NCI-H1694 treated with DMSO at 0.1 percent for 48 hours (cell line): Measurements from ENCODE around the gene ETS2.
"Not testable (repeated sequence)": the region's sequence is repeated elsewhere in the genome, so short reads cannot be mapped to it uniquely, and the experiment has no call there.

Source experiments
- DNase-seq: peaks from one replicate; lab custom pipeline; 2025; lab: John Stamatoyannopoulos, UW

Gene ETS2

DNA sequence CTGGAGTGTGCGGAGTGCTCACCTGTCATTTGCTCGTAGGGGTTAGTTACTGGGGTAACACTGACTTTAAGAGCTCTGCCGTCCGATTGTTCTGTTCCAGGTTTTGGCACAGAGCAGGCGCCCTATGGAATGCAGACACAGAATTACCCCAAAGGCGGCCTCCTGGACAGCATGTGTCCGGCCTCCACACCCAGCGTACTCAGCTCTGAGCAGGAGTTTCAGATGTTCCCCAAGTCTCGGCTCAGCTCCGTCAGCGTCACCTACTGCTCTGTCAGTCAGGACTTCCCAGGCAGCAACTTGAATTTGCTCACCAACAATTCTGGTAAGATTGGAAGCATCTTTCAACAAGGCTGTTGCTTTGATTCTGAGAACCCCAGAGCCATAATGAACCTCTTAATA, 12.6 kb downstream of the ETS2 start:
- no peak for DNase-seq

DNA sequence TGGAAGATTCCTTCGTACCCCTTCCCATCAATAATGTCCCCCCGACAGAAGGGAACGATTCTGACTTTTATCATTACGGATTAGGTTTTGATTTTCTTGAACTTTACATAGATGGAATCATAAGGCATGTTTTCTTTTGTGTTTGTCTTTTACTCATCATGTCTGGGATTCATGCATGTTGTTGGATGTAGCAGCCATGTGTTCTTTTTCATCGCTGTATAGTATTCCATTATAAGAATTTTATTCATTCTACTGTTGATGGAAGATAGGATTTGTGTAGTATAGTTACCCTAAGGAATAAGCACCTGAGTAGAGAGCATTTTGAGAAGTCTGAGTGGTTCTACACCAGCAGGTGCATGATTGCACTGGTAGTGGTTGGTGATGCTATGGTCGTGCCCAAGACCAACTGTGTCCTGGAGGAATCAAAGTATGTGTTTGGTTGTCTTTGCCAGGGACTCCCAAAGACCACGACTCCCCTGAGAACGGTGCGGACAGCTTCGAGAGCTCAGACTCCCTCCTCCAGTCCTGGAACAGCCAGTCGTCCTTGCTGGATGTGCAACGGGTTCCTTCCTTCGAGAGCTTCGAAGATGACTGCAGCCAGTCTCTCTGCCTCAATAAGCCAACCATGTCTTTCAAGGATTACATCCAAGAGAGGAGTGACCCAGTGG, 13.5 kb downstream of the ETS2 start:
- DNase-seq, result no peak

DNA sequence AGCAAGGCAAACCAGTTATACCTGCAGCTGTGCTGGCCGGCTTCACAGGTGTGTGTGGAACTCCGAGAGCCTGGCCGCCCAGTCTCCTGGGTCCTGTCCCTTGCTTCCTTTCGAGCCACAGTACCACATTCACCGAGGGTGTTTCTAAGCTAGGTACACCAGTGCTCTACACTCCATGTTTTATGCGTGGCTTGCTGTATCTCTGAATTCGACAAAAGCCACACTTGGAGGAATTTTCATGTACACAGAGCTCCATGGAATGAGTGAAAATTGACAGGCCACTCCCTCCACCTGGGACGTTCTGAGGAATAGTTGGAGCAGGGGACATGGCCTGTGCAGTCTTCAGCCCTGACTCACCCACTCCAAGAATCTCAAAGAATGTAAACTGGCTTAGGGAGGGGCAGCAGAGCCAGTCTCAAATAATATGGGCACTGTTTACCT, 14.0 kb downstream of the ETS2 start:
- DNase-seq, result no peak

DNA sequence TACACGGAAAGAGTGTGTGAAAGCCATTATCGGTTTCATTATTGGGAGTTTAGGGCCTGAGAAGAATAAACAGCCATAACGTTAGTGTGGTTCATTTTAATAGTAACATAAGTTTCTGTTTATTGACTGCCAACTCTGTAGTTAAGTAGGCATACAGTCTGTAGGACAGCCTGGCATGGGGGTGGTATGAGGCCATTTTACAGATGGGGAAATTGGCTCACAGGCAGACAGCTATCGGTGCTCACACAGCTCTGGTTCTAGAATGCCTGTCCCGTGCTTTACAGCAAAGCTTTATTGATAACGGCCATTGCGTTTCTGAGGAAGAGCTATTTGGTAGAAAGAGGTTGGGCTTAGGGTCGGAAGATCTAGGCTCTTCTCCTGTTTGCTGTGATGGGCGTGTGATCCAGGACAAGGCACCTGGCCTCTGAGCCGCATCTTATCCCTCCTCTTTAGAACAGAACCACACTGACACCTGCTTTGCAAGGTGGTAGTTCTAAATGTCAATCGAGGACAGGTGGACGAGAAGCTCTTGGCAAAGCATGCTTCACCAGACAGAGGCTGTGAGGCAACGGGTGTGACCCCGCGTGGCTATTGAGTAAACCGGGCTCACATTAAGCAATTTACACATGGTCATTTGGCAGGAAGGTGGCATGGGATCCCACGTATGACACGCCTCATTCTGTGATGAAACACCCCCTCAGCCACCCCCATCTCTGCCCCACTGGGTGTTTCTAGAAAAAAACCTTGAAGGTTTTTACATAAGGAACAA, 14.9 kb downstream of the ETS2 start:
- no peak for DNase-seq

DNA sequence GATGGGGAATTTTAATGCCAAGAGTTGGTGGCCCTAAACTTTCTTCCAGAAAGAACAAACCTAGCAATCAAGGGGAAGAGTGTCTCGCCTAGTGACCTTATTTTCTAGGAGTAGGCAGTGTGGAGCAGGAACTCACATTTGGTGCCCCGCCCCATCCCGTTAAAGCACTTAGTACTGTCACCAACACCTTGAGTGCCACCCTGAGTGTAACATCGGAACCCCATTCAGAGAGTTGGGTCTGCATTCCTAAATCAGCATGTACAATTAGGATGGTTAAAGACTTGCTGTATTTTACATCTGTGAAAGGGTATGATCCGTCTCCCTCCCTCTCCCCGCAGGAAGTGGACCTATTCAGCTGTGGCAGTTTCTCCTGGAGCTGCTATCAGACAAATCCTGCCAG, 15.5 kb downstream of the ETS2 start:
- no peak for DNase-seq

DNA sequence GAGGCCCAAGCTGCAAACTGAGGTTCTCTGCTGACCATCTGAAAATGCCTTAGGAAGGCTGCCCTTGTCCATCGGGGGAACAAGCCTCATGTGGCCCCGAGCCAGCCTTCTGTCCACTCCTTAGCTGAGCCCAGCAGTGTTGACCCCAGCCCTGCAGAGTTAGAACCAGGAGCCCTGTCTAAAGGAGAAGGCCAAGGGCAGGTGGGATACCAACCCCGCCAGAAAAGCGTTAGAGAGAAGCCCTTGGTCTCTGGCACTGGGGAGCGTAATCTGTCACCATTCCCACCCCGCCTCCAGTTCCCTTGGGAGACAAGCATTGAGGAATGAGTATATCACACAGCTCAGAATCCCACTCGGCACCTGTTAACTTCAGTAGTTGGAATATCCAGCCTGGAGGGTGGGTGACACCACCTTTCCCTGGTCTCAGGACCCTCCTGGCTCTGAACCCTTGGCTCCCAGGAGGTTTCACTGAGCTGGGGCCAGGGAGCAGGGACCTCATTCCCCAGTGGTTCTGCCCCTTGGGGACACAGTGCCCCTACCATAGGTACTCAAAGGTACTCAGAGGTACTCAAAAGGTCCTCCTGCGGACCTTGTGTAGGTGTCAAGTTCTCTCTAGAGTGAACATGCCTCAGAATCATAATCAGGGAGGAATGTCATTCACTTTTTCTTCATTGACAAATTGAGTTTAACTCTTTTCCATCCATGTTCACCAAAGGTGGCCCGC, 16.4 kb downstream of the ETS2 start:
- DNase-seq, result no peak

DNA sequence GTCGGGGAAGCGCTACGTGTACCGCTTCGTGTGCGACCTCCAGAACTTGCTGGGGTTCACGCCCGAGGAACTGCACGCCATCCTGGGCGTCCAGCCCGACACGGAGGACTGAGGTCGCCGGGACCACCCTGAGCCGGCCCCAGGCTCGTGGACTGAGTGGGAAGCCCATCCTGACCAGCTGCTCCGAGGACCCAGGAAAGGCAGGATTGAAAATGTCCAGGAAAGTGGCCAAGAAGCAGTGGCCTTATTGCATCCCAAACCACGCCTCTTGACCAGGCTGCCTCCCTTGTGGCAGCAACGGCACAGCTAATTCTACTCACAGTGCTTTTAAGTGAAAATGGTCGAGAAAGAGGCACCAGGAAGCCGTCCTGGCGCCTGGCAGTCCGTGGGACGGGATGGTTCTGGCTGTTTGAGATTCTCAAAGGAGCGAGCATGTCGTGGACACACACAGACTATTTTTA, 17.1 kb downstream of the ETS2 start:
- DNase-seq, result no peak

DNA sequence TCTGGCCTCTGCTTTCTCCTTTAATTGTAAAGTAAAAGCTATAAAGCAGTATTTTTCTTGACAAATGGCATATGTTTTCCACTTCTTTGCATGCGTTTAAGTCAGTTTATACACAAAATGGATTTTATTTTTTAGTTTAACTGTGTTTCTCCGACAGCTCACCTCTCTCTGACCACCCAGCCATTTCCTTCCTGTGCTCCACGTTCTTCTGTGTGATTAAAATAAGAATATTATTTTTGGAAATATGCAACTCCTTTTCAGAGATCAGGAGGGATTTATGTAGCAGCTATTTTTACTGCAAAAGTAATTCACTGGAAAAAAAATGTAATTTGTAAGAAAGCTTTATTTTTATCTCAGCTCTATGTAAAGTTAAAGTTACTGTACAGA, 18.0 kb downstream of the ETS2 start:
- DNase-seq, result no peak

DNA sequence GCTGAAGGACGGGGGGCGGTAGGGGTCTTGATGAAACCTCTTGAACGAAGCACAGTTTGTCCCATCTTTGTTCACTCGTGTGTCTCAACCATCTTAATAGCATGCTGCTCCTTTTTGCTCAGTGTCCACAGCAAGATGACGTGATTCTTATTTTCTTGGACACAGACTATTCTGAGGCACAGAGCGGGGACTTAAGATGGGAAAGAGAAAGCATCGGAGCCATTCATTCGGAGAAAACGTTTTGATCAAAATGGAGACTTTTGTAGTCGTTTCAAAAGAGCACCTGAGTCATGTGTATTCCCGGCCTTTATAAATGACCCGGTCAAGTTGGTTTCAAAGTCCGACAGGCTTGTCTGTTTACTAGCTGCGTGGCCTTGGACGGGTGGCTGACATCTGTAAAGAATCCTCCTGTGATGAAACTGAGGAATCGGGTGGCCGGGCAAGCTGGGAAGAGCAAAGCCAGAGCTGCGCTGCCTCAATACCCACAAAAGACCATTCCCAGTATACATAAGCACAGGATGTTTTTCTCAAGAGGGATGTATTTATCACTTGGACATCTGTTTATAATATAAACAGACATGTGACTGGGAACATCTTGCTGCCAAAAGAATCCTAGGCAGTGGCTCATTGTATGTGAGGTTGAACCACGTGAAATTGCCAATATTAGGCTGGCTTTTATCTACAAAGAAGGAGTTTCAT, 18.5 kb downstream of the ETS2 start:
- no peak for DNase-seq

DNA sequence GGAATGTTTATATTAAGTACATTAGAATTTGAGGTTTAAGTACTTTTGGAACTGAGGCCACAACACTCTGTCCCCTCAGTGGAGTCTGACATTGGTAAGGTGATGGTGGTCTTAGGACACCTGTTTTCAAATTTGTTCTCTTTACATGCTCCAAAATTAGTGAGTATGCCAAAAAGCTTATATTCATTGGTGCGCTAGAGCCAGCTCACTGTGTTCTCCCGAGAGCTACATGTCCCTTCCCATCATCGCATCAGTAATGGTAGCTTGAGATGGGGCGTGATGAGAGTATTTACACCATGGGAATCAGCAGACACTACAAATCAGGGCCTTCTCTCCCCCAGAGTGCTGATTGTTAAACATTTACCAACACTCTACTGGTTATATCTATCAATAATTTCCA, 19.5 kb downstream of the ETS2 start:
- no peak for DNase-seq

DNA sequence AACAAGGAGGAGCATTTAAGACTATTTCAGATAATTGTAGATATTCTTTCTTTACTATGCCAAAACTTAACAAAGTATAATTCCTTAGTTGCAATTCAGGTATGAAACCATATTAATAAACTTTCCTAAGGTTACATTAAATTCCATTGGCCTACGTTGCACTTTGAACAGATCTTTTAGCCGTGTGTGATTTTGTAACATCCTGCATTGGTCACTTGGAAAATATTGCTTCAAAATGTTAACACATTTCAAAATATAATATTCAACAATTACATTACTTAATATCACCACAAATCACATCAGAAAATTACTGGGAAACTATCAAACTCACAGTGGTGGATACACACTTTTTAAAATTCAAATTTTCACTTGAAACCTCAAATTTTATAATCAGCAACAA, 20.2 kb downstream of the ETS2 start:
- no peak for DNase-seq

DNA sequence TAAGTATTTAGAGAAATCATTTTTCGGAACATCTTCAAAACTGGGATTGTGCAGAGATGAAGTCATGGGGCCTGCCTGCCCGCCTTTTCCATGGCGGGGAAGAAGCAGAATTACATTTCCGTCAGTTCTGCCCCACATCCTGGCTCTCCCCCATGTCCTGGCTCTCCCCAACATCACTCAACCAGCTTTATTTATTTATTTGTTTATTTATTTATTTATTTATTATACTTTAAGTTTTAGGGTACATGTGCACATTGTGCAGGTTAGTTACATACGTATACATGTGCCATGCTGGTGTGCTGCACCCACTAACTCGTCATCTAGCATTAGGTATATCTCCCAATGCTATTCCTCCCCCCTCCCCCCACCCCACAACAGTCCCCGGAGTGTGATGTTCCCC, 22.4 kb downstream of the ETS2 start:
- DNase-seq, result not testable (repeated sequence)

DNA sequence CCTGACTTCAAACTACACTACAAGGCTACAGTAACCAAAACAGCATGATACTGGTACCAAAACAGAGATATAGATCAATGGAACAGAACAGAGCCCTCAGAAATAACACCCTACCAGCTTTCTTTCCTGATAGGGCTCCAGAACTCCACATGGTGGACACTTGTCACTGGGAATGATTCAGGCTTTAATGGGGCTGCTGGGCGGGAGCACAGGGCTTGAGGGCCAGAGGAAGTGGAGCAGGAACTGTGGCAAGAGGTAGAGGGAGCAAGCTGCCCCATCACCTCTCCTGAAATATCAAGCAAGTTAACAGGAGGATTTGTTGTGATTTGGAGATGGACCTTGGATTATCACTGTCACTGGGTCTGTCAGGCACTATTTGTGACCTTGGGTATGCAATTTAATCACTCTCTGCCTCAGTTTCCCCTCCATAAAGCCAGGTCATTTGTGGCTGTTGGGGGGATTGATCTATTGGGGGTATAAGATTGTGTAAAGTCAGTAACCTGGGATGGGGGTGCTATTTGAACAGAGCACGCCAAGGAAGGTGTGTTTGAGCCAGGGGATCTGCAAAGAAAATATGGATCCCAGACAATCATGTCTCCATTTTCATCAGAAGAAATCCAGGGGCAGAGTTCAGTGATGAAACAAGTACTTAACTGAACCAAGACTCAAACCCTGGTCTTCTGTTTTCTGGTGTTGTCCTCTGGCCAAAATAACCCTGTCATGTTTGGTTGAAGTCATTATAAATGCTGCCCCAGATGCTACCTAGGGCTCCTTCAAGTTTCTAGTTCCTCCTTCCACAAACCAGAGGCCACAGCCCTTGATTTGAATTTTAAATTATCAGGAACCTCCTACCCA, 25.2 kb downstream of the ETS2 start:
- no peak for DNase-seq

DNA sequence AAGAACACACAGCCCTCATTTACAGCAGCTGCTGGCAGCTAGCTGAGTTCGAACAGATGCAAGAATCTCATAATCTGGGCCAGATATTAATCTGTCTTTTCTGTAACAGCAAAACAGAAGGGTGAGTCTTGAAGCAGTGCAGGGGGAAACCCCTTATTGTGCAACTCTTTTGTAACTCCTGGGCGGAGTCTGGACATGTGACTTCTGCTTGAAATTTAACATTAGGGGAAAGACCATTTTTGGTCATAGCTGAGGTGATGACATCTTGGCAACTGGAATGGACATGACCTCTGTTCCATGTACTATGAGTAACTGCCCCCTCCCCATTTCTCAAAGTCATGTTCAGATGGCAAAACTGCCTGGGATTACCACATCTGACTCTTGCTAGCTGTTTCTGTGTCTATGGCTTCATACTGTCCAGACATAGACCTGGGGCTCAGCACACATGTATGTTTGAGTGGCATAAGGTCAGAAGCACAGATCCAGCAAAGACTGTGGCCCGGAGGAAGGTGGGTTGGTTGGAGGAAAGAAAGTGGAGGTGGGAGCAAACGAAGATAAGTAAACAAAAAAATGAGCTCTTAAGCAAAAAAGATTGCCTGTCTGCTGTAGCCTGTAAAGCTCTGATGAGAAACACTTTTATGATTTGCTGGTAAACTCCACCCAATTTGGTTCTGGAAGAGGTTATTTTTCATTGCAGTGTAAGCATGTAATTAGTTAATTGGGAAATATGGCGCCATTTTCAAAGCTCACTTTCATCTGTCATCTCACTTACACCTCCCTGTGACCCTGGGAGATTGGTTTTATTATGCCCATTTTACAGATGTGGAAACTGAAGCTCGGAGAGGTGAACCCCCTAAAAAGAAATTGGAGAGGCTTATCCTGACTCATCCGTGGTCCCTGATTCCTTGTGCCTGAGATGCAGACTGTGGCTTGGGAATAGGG, 26.1 kb downstream of the ETS2 start:
- no peak for DNase-seq

DNA sequence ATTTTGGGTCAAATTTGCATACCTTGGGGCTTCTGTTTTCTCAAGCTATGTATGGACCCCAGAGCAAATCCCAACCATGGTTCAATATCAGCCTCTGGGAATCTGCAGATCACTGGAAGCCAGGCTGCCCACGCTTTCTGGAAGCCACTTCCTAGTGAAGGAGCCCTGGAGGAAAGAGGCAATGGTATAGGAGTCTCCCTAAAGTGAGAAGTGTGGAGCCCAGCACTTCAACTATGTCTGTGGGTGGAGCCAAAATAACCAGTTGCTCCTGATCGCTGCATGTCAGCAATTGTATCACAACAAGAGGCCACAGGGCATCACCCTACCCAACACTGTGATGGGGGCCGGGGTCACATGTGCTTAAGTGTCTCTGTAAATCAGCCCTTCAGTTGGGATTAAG, 26.9 kb downstream of the ETS2 start:
- no peak for DNase-seq

DNA sequence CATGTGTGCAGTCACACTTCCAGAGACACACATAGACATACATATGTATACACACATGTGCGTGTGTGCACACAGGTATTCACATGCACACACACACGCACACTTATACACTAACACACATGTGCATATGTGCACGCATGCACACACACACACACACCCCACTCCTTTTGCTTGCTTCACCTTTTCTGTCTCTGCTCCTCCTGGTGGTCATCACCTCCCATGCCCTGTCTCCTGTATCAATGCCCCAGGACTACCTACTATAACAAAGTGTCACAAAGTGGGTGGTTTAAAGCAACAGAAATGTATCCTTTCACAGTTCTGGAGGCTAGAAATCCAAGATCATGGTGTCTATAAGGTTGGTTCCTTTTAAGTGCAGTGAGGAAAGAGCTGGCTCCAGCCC, 27.4 kb downstream of the ETS2 start:
- no peak for DNase-seq

DNA sequence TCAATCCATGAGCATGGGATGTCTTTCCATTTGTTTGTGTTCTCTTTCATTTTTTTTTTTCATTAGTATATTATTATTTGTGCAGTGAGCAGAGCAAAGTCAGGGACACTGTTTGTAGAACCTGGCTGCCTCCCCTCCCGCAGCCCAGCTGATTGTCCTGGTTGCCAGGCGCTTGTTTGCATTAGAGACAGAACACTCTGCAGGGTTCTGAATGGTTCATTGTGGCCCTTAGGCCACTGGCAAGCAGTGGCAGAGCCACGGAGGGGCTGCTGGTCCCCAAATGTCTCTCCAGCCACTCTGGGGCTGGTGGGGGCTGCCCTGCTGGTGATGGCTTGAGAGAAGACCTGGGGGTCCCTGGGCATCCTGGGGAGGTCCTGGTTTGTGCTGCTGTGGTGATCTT, 29.0 kb downstream of the ETS2 start:
- DNase-seq, result no peak

DNA sequence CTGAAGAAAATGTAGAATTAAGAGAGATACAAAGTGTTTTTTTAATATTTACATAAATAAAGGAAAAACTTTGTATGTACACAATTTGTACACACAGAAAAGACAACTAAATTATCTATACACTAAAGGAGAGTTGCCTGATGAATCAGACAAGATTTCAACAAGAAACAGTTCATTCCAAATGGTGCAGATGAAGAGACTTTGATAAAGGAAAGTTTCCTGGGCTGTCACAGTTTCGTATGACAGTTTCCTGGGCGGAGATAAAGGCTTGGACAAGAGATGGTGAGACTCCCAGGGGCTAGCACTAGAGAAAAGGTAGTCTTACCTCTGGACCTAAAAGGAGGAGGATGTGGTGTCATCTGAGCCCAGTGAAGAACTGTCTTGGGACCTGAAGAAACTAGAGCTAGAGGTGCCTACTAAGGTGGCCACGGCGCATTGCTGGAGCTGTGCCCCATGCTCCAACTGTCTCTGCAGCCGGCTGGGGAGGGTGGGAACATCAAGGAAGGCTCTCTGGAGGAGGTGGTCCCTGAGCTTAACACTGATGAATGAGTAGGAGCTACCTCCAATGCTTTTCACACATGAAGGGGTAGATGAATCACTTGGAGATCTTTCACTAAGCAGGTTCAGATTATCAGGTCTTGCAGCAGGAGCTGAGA, 32.2 kb downstream of the ETS2 start:
- no peak for DNase-seq

DNA sequence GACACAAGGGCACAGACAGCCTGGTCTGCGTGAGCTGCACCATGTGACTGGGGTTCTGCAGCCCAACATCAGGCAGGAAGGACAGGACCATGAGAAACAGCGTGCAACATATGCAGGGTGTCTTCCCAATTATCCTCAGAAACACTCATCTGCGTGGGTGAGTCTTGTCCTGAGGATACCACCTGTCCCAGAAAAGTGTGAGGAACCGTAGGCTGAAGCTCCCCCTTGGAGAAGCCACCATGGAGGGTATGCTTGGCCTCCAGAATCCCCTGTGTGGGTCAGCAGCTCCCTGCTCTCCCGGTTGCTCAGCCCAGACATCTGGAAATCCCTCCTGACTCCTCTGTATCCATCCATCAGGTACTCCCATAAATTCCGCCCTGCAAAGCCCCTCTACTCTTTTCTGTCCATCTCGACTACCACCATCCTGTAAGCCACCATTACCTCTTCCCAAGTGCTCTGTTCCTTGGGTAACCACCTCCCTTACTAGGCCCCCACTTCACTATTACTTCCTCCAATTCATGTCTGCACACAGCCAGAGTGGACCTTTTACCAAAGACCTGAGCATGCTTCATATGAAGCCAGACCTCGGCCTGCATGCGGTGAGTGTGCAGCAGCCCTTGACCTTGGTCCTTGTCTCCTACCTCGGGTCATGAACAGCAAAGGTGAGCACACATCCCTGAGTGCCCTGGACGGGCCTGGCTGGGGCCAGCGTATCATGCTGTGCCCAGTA, 33.0 kb downstream of the ETS2 start:
- no peak for DNase-seq
